Osteocyte (in vitro differentiated cells): Measurements from ENCODE around the gene HADHA. TPM values are rescaled to one million over a fixed set of nuclear protein-coding genes. Genes with fewer than 3 reads are reported as not detected.

Experiments
- DNase-seq: peaks from one replicate; pipeline ENCODE4 v3.0.0; 2021; ENCODE audit warnings: mixed read lengths; ENCODE audit not compliant: unreplicated experiment; ENCODE audit errors: extremely low spot score
- H3K27ac Mint-ChIP-seq: one replicate; pipeline ENCODE4 v1.8.0; 2021; ENCODE audit warnings: mild to moderate bottlenecking, mixed read lengths; ENCODE audit not compliant: unreplicated experiment
- H3K27me3 Mint-ChIP-seq: one replicate; pipeline ENCODE4 v1.8.0; 2021; ENCODE audit warnings: mixed read lengths; ENCODE audit not compliant: unreplicated experiment
- H3K36me3 Mint-ChIP-seq: one replicate; pipeline ENCODE4 v1.8.0; 2021; ENCODE audit warnings: mixed read lengths; ENCODE audit not compliant: unreplicated experiment
- H3K4me1 Mint-ChIP-seq: one replicate; pipeline ENCODE4 v1.8.0; 2021; ENCODE audit warnings: mixed read lengths; ENCODE audit not compliant: unreplicated experiment
- H3K4me3 Mint-ChIP-seq: one replicate; pipeline ENCODE4 v1.8.0; 2021; ENCODE audit warnings: mild to moderate bottlenecking, moderate library complexity, mixed read lengths; ENCODE audit not compliant: unreplicated experiment
- H3K9me3 Mint-ChIP-seq: one replicate; pipeline ENCODE4 v1.8.0; 2021; ENCODE audit warnings: mixed read lengths; ENCODE audit not compliant: unreplicated experiment
- total RNA-seq: library from RNA; stranded (reverse); gene quantifications from 2 replicates; pipeline ENCODE4 v1.2.1, GENCODE V29; 2021
- TF ChIP-seq, protein P1 (sequence below): fragments of 200-600 bp; sonication (generic); IDR thresholded peaks from 2 replicates; pipeline ENCODE4 v1.5.0; 2021; ENCODE audit warnings: antibody characterized with exemption, mild to moderate bottlenecking, moderate library complexity

HADHA gene
- total RNA-seq, 1 donor from 2014 or later: 114 TPM

DNA sequence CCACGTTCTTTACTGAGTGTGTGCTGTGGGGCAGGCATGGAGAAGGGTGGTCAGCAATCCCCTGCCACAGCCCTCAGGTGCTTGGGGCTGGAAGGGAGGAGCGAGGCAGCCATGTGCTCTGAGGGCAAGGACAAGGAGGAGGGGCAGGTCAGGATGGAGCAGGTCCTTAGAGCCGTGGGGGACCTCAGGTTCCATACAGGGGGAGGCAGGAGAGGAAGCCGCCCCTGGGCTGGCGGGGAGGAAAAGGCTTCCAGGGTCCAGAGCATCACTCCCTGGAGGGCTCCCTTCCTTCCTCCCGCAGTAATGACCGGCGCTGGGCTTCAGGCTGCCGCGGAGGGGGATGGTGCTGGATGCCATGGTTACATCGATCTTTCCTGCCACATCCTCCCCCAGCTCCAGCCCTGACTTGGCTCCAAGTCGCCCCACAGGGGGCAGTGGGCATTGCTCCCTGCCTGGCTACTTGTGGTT, 65.0 kb downstream of the HADHA start:
- Mint-ChIP-seq H3K9me3 (no peaks in the 10 kb centered on the region), H3K4me3 (peak overlapping the region; percentile 74), H3K4me1 (peaks cover 14% of the 10 kb centered on the region), H3K27ac (no peak overlapping the region), H3K27me3 (peaks cover 4% of the 10 kb centered on the region), H3K36me3 (no peaks in the 10 kb centered on the region)
- TF ChIP-seq, protein P1, sequence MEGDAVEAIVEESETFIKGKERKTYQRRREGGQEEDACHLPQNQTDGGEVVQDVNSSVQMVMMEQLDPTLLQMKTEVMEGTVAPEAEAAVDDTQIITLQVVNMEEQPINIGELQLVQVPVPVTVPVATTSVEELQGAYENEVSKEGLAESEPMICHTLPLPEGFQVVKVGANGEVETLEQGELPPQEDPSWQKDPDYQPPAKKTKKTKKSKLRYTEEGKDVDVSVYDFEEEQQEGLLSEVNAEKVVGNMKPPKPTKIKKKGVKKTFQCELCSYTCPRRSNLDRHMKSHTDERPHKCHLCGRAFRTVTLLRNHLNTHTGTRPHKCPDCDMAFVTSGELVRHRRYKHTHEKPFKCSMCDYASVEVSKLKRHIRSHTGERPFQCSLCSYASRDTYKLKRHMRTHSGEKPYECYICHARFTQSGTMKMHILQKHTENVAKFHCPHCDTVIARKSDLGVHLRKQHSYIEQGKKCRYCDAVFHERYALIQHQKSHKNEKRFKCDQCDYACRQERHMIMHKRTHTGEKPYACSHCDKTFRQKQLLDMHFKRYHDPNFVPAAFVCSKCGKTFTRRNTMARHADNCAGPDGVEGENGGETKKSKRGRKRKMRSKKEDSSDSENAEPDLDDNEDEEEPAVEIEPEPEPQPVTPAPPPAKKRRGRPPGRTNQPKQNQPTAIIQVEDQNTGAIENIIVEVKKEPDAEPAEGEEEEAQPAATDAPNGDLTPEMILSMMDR: no peak
- DNase-seq: no peak

DNA sequence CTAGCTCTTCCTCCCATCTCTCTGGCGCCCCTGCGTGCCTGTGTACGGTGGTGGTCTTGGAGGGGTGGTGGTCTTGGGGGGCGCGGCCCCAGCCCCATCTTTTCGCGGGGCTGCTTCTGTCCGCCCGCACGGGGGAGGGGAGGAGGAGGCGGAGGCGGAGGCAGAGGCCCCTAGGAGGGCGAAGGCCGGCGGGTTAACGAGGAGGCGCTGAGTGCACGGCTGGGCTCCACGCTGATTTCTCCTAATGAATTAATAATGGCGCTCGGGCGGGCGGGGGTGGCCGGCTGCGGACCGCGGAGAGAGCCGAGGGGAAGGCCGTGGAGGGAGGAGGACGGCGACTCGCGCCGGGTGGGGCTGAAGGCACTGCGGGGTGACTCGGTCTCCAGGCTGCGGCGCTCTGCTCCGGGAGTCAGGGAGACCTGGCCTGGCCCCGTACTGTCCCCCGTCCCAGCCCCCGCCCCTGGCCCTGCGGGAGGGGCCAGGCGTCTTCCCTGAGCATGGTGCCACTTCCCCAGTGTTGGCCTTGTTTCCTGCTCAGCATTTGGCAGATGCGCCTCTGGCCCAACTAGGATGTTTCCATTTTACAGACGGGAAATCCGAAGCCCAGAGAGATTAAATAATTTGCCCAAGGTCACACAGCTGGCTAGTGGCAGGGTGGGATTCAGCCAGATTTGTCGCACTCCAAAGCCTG, 65.5 kb downstream of the HADHA start:
- Mint-ChIP-seq H3K27ac (no peak overlapping the region), H3K4me3 (peak overlapping the region; percentile 74), H3K9me3 (no peaks in the 10 kb centered on the region), H3K36me3 (no peaks in the 10 kb centered on the region), H3K27me3 (peaks cover 7% of the 10 kb centered on the region), H3K4me1 (peaks cover 11% of the 10 kb centered on the region)
- TF ChIP-seq, protein P1: no peak
- no peak for DNase-seq

DNA sequence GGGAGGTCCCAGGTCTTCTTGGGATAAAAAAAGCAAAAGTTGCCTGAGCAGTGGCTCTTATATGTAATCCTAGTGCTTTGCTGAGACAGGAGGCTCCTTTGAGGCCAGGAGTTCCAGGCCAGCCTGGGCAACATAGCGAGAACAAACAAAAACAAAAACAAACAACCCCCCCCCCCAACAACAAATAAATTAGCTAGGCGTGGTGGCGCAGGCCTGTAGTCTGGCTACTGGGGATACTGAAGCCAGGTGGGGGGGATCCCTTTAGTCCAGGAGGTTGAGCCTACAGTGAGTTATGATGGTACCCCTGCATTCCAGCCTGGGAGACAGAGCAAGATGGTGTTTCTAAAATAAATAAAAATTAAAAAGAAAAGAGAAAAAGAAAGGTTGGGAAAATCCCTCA, 66.2 kb downstream of the HADHA start:
- TF ChIP-seq, protein P1: no peak
- no peak overlapping the region for H3K27ac Mint-ChIP-seq
- peaks cover 7% of the 10 kb centered on the region for H3K27me3 Mint-ChIP-seq
- no peaks in the 10 kb centered on the region for H3K9me3 Mint-ChIP-seq
- no peaks in the 10 kb centered on the region for H3K36me3 Mint-ChIP-seq
- peaks cover 10% of the 10 kb centered on the region for H3K4me1 Mint-ChIP-seq
- H3K4me3 Mint-ChIP-seq: peak overlapping the region; percentile 74
- no peak for DNase-seq

- Mint-ChIP-seq H3K36me3 (no peaks in the 10 kb centered on the region), H3K9me3 (no peaks in the 10 kb centered on the region), H3K4me3 (no peak overlapping the region), H3K27me3 (peaks cover 10% of the 10 kb centered on the region), H3K4me1 (peaks cover 13% of the 10 kb centered on the region), H3K27ac (no peak overlapping the region)
- TF ChIP-seq, protein P1: no peak
- no peak for DNase-seq
Observed at GRCh38 chr2:26177122-26177521, 67.3 kb downstream of the HADHA start.

DNA sequence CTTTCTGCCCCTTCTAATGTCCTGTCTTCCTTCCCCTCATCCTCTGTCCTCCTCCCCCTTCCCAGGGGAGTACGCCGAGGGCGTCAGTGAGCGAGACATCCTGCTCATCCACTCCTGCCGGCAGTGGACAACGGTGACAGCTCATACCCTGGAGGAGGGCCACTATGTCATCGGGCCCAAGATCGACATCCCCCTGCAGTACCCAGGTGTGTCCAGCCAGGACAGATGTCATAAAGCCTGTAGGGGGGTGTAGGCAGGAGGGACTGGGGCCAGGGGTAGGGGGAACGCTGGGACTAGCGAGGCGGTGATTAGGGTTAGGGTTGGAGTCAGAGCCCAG, 68.2 kb downstream of the HADHA start:
- H3K4me1 Mint-ChIP-seq: peaks cover 19% of the 10 kb centered on the region
- no peak overlapping the region for H3K27ac Mint-ChIP-seq
- peaks cover 17% of the 10 kb centered on the region for H3K27me3 Mint-ChIP-seq
- H3K36me3 Mint-ChIP-seq: no peaks in the 10 kb centered on the region
- no peak overlapping the region for H3K4me3 Mint-ChIP-seq
- no peak for DNase-seq
- H3K9me3 Mint-ChIP-seq: no peaks in the 10 kb centered on the region
- TF ChIP-seq, protein P1: no peak
